ENCODE data around the gene WDFY3.

WDFY3 gene

DNA sequence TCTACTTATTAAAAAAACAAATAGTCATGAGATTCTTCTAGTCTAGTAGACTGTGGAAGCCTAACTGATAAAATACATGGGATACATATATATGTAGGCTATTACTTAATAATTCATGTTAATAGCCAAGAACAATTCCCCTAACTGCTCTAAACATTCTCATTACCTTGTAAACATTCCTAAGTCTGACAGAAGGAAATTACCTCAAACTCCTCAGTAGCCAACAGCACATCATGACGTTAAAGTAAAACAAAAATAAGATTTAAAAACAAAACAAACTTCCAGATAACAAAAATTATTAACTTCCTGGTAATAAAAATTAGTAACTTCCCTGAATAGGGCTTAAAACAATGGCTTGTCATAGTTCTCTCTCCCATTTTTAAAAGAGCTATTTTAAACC, 109.2 kb downstream of the WDFY3 start:
- Histone ChIP-seq H3K27me3 (ENCODE audit: insufficient read depth, low read length, poor library complexity, severe bottlenecking) (no peaks in the 10 kb centered on the region), H3K36me3 (ENCODE audit: insufficient read depth, low read length) (no peaks in the 10 kb centered on the region; the same call in 1 of the 2 replicates), H3K4me2 (ENCODE audit: low read depth, low read length, poor library complexity, severe bottlenecking) (no peak overlapping the region), H3K4me3 (ENCODE audit: low read length, poor library complexity, severe bottlenecking) (no peak overlapping the region), H3K9ac (ENCODE audit: low read depth, low read length, poor library complexity, severe bottlenecking) (no peak overlapping the region), H3F3A (ENCODE audit: low read depth) (no peaks in the 10 kb centered on the region), H3K4me1 (ENCODE audit: insufficient read depth, low read length, poor library complexity, severe bottlenecking) (no peaks in the 10 kb centered on the region), H2AFZ (ENCODE audit: low read length) (no peak overlapping the region), H4K20me1 (ENCODE audit: insufficient read depth, low read length, poor library complexity, severe bottlenecking) (no peaks in the 10 kb centered on the region), H3K79me2 (ENCODE audit: insufficient read depth, low read length) (no peaks in the 10 kb centered on the region), H3K9me2 (replicated peaks; ENCODE audit: low read depth, low read length) (no peaks in the 10 kb centered on the region), H3K9me3 (ENCODE audit: insufficient read depth, low read depth, low read length) (no peaks in the 10 kb centered on the region)
- no peak for TF ChIP-seq CTCF (conservative IDR thresholded peaks at IDR 0.05; ENCODE audit: low read length)
- no peak for TF ChIP-seq EZH2phosphoT487 (IDR thresholded peaks at IDR 0.05; ENCODE audit: borderline replicate concordance)

GRCh38 chr4:84856468-84857049, 109.9 kb downstream of the WDFY3 start:
- TF ChIP-seq CTCF (conservative IDR thresholded peaks at IDR 0.05; ENCODE audit: low read length) (no peak), EZH2phosphoT487 (IDR thresholded peaks at IDR 0.05; ENCODE audit: borderline replicate concordance) (no peak)
- no peaks in the 10 kb centered on the region for H3K79me2 ChIP-seq (ENCODE audit: insufficient read depth, low read length)
- no peaks in the 10 kb centered on the region; the same call in 1 of the 2 replicates for H3K36me3 ChIP-seq (ENCODE audit: insufficient read depth, low read length)
- H3K4me1 ChIP-seq (ENCODE audit: insufficient read depth, low read length, poor library complexity, severe bottlenecking) = no peaks in the 10 kb centered on the region
- no peaks in the 10 kb centered on the region for H3K9me3 ChIP-seq (ENCODE audit: insufficient read depth, low read depth, low read length)
- no peak overlapping the region for H3K9ac ChIP-seq (ENCODE audit: low read depth, low read length, poor library complexity, severe bottlenecking)
- H3F3A ChIP-seq (ENCODE audit: low read depth) = no peaks in the 10 kb centered on the region
- no peak overlapping the region for H2AFZ ChIP-seq (ENCODE audit: low read length)
- no peak overlapping the region for H3K4me3 ChIP-seq (ENCODE audit: low read length, poor library complexity, severe bottlenecking)
- no peaks in the 10 kb centered on the region for H4K20me1 ChIP-seq (ENCODE audit: insufficient read depth, low read length, poor library complexity, severe bottlenecking)
- no peak overlapping the region for H3K4me2 ChIP-seq (ENCODE audit: low read depth, low read length, poor library complexity, severe bottlenecking)
- no peaks in the 10 kb centered on the region for H3K9me2 ChIP-seq (replicated peaks; ENCODE audit: low read depth, low read length)
- H3K27me3 ChIP-seq (ENCODE audit: insufficient read depth, low read length, poor library complexity, severe bottlenecking) = no peaks in the 10 kb centered on the region

DNA sequence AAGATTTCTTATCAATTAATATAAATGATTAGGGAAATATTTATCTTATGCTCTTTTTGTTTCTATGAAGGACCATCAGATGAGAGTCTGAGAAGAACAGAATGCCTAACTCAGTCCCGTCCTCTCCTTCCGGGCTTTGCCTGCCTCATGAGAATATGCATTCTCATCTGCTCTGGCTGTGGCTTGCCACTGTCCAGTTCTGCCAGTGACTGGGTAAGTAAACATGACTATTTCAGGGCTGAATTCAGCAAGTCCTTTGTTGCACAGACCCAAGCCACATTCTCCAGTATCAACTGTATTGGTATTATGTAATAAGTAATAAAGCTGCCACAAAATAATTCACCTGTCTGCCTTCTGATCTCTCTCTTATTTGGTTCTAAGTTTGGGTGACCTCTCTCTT, 110.7 kb downstream of the WDFY3 start:
- no peaks in the 10 kb centered on the region for H3K79me2 ChIP-seq (ENCODE audit: insufficient read depth, low read length)
- no peak overlapping the region for H2AFZ ChIP-seq (ENCODE audit: low read length)
- no peaks in the 10 kb centered on the region for H4K20me1 ChIP-seq (ENCODE audit: insufficient read depth, low read length, poor library complexity, severe bottlenecking)
- H3K9ac ChIP-seq (ENCODE audit: low read depth, low read length, poor library complexity, severe bottlenecking) = no peak overlapping the region
- H3K27me3 ChIP-seq (ENCODE audit: insufficient read depth, low read length, poor library complexity, severe bottlenecking) = no peaks in the 10 kb centered on the region
- TF ChIP-seq CTCF (conservative IDR thresholded peaks at IDR 0.05; ENCODE audit: low read length) (no peak), EZH2phosphoT487 (IDR thresholded peaks at IDR 0.05; ENCODE audit: borderline replicate concordance) (no peak)
- no peaks in the 10 kb centered on the region; the same call in 1 of the 2 replicates for H3K36me3 ChIP-seq (ENCODE audit: insufficient read depth, low read length)
- no peak overlapping the region for H3K4me3 ChIP-seq (ENCODE audit: low read length, poor library complexity, severe bottlenecking)
- no peaks in the 10 kb centered on the region for H3K9me2 ChIP-seq (replicated peaks; ENCODE audit: low read depth, low read length)
- H3K9me3 ChIP-seq (ENCODE audit: insufficient read depth, low read depth, low read length) = no peaks in the 10 kb centered on the region
- no peak overlapping the region for H3K4me2 ChIP-seq (ENCODE audit: low read depth, low read length, poor library complexity, severe bottlenecking)
- no peaks in the 10 kb centered on the region for H3F3A ChIP-seq (ENCODE audit: low read depth)
- H3K4me1 ChIP-seq (ENCODE audit: insufficient read depth, low read length, poor library complexity, severe bottlenecking) = no peaks in the 10 kb centered on the region
